Measurements from ENCODE around the gene CLBA1.

CLBA1 gene

DNA sequence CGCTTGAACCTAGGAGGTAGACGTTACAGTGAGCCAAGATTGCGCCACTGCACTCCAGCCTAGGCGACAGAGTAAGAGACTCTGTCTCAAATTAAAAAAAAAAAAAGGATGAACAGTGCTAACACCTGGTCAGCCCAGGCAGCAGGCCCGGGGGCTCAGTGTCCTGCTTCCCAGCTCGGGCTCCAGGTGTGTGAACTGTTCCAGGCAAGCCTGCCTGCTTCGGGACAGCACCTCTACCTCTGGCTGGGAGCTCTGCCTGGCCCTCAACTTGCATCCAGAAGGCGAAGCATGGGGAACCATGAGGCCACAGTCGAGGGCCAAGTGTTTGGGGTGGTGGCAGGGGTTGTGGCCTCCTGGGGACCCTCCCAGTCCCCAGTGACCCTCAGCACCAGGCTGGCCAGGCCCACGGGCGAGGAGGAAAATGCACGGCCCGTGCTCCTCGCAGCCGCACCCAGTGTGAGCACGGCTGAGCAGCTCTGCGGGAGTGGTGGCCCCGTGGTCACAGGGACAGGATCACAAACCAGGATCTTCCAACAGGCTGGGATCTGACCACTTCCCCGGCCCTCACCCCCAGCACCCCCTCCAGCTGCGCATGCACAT lies 19.8 kb downstream of the CLBA1 start:
- no peak for DNase-seq (ENCODE audit: low spot score)

DNA sequence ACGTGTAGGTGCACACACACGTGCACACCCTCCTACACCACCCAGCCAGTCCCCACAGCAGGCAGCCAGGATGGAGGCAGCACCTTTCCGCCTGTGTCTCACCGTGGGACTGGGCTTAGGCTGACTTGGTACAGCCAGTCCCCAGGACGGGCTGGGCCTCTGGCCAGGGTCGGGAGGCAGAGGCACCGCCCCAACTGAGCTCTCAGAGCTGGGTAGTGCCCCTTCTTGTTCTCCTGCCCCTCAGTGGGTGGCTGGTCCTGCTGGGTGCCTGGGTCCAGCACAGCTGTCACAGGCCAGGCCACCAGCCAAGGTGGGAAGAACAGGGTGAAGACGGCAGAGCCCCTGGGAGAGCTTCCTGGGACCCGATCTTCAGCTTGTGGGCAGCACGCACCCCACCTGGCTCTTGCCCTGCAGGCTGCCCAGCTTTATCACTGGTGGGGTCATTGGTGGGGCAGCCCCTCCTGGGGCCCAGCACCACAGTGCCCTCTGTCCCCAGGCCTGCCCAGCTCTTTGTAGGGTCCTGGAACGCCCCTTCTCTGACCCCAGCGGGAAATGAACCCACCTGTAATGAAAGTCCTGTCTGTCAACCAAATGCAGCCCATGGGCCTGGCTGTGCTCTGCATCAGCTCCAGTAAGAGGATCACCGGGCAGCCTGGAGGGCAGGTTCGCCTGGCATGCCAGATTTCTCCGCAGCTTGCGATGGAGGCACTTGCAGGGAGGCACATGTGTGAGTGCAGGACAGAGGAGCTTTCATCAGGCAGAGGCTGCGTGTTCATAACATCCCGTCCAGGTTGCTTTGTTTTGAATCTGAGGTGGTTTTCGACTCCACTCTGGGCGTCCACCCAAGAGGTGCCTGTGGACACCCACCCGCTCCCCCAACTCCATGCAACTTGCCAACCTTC lies 20.6 kb downstream of the CLBA1 start:
- no peak for DNase-seq (ENCODE audit: low spot score)

- DNase-seq (ENCODE audit: low spot score), result no peak
Measured at GRCh38 chr14:105006831-105007592, 21.4 kb downstream of the CLBA1 start.

- no peak for DNase-seq (ENCODE audit: low spot score)
Measured at GRCh38 chr14:105007593-105008264, 22.1 kb downstream of the CLBA1 start.

DNA sequence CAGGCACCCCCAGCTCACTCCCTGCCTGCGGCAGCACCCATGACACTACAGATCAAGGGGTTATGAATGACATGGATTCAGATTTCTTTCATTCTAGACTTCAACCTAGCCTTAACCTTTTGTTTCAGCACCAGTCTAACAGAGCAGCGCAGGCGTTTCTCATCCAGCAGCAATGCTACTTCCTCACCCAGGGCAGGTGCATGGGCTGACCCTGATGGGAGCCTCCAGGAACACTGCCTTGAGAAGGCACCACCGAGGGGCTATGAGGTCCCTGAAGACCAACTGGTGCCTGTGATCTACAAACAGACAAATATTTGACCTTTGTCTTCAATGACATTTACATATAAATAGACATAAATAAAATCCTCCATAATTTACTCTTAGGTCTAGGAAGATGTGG lies 24.5 kb downstream of the CLBA1 start:
- no peak for DNase-seq (ENCODE audit: low spot score)

DNA sequence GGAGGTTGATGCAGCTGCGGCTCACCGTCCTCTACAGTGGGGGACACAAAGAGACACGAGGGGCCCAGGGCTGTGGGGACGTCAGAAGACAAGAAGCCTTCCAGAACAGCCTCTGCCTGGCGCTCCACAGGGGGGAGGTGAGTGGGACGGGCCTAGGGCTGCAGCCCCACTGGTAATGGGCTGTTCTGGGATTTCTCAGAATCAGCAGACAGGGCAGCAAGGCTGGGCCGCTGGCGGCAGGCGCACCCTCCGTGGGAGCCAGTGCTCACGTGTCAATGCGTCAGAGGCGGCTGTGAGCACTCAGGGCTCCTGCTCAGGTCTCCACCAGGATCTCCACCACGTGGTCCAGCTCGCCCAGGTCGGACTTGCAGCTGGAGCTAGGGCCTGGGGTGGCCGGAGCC lies 25.3 kb downstream of the CLBA1 start:
- DNase-seq (ENCODE audit: low spot score), result no peak

- DNase-seq (ENCODE audit: low spot score), result no peak
Measured at GRCh38 chr14:105011312-105011990, 25.9 kb downstream of the CLBA1 start.

GRCh38 chr14:105012171-105012985 lies 26.8 kb downstream of the CLBA1 start:
- DNase-seq (ENCODE audit: low spot score), result no peak

DNA sequence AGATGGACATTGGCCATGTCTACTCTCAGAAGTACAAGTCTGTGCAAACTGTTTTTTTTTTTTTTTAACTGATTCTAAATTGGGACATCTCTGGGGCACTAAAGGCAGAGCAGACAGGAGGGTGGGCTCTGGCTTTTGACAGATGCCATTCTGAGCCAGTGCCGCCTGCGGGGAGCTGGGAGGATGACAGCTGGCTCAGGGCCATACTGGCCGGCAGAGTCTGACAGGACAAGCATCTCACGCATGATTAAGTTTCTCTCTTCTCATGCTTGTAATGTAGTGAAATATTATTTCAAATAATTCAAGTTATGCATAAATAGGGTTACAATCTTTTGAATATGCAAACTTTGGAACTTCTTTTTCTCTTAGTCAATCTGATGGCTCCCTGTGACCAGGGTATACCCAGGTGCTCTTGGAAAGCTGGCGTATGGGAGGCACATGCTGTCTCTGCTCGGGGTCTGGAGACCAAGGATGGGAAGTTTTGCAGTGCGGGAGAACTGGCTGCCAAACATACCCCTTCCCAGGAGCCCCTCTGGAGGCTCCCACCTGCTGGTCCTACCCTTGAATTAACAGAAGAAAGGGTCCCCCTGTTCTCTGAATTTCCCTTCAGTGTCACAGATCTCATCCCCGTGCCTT lies 27.7 kb downstream of the CLBA1 start:
- no peak for DNase-seq (ENCODE audit: low spot score)

DNA sequence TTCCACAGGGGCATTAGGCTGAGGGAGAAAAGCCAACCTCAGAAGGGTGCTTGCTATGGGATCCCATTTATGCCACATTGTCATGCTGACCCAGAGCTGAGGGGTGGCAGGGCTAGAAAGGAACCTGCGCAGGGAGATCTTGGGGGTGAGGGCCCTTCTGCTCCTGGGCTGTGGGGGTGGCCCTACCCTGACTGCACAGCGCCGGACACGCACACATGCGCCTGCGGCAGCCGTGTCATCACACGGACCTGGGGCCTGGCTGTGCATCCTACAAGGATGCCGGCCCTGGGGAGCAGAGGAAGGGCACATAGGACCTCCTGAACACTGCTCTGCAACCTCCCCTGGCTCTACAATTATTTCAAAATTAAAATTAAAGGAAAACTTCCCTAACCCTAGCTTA lies 28.4 kb downstream of the CLBA1 start:
- no peak for DNase-seq (ENCODE audit: low spot score)

DNA sequence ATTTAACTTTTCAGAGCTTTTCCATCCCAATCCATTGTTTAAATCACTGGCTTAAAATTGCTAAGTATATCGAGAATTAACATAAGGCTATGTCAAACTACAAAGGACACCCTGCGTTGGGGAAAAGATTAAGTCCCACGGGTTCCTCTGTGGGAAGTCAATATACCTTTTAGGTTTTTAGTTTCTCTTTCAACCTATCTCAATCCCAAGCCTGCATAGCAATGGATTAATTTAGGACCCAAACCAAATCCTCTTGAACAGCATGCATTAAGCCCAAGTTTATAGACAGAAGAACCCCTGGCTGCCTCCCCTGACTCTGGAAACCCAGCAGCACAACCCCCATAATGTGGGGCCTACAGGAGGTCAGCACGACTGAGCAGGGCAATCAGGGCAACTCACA lies 29.0 kb downstream of the CLBA1 start:
- no peak for DNase-seq (ENCODE audit: low spot score)

GRCh38 chr14:105015242-105015641 lies 29.7 kb downstream of the CLBA1 start:
- DNase-seq (ENCODE audit: low spot score), result no peak

DNA sequence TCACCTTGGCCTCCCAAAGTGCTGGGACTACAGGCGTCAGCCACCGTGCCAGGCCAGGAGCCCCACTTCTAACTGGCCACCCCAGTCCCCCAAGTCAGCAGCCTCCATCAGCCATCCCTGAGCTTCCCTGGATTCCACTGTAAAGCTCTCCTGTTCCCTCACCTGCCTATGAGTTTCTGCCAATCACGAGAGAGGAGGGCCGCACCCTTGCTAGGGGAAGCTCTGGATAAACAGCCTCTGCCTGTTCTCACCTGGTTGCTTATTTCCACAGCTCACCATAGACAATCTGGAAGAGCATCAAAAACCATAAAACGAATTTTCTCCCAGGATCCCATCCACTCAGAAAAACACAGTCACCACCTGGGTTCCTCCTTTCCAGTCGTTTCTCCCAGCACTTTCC lies 30.3 kb downstream of the CLBA1 start:
- DNase-seq (ENCODE audit: low spot score), result no peak

DNA sequence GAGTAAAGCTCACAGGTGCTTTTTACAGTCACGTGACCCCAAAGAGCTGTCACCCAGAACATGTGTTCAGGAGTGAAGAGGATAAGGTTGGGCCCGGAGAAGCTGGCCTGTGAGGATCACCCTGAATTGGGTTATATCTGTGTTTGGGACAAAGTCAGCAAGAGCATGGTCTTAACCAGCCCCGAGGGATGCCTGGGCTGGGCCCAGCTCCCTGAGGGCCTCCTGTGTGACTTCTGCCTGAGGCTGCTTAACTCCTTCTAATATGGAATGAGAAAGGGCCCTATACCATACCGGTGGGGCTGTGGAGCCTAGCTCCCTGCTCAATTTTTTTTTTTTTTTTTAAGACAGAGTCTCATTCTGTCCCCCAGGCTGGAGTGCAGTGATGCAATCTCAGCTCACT lies 32.8 kb downstream of the CLBA1 start:
- no peak for DNase-seq (ENCODE audit: low spot score)

DNA sequence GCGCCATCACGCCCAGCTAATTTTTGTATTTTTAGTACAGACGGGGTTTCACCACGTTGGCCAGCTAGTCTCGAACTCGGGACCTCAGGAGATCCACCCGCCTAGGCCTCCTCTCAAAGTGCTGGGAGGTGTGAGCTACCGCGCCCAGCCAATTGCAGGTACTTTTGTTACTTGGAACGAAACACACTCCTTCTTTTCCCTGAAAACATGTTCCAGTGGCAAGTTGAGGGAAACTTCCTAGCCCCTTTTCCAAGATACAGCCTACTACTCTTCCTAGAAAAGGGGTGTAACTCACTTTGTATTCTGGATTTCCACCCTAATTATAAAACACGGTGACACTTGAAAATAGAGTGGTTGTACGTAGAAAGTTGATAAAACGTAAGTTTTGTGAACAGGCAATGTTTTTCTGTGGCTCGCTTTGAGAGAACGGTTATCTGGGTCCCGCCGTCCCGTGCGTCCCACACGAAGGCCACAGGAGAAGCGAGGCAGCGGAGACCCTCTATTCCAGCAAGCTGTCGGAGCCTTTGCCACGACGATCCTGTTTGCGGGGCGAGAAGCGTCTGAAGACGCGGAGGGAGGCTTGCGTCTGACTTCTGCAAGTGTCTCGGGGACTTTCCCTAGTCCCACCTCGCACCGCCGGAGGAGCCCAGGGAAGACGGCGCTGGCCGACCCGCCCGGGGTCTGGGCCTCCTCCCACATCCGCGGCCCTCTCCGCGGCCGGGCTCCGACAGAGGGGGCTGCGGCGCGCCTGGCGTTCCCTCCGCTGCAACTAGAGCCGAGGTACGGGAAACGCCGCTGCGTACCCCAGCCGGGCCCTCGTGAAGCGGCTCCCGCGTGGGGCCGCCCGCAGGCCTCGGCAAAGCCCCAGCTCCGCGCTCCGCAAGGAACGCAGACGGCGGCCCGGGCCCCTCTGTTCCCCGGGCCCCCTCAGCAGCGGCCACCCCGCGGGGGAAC lies 34.5 kb downstream of the CLBA1 start:
- DNase-seq (ENCODE audit: low spot score), result no peak

GRCh38 chr14:105020815-105021655 lies 35.4 kb downstream of the CLBA1 start, which contains the start of gene CDCA4:
Gene CDCA4, minus strand, starts transcription at chr14:105021083. Its CDS starts 9,154 bp downstream, at chr14:105011929.
- DNase-seq (ENCODE audit: low spot score), result peak; percentile 95

GRCh38 chr14:105021656-105022275 lies 36.2 kb downstream of the CLBA1 start:
- no peak for DNase-seq (ENCODE audit: low spot score)

DNA sequence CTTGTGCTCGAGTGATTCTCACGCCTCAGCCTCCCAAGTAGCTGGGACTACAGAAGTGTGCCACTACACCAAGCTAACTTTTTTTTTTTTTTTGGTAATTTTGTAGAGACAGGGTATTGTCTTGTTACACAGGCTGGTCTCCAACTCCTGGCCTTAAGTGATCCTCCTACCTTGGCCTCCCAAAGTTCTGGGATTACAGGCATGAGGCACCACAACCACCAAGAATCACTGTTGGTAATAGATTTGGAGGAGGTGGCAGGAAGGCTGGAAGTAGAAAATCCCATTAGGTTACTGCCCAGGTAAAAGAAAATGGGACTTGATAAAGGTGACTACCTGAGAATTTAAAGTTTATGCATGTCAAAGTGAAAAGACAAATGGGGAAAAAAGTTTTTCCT lies 36.7 kb downstream of the CLBA1 start:
- DNase-seq (ENCODE audit: low spot score), result no peak

Measured in pons (tissue), 1 donor.